ENCODE data around the gene CCDC122. TPM values are rescaled to one million over a fixed set of nuclear protein-coding genes. Genes with fewer than 3 reads are reported as not detected.
"Not testable (repeated sequence)": the region's sequence is repeated elsewhere in the genome, so short reads cannot be mapped to it uniquely, and the experiment has no call there.

CCDC122 gene
- total and polyA plus RNA-seq, 11 donors = 1.4 to 10.0 (median 4.9) TPM

DNA sequence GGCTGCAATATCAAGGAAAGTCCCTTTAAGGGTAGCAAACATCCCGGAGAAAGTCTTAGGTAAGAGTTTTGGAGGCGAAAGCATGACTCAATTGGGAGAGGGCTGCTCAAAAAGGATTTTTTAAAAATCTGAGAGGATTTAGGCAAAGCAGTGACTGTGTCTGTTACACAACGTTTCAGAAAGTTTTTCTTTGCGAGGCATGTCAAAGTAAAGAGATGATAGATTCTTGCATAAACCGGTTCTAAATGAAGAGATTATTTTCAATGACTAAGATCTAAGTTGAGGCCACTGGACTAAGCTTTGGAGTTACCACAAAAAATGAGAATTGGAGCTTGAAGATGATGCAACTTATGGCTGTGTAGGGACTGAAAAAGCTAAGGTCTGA, 49.1 kb downstream of the CCDC122 start:
- no peaks in the 10 kb centered on the region for H3K27me3 ChIP-seq
- H3K9me3 ChIP-seq = no peaks in the 10 kb centered on the region
- H3K27ac ChIP-seq = no peak overlapping the region
- DNase-seq = no peak
- H3K4me3 ChIP-seq = no peak overlapping the region
- WGBS, 4 donors = 74 to 81% (median 77%) methylated on average over 5 of the region's 5 CpGs
- no peak for TF ChIP-seq POLR2A (IDR thresholded peaks at IDR 0.05)
- TF ChIP-seq, protein P1, sequence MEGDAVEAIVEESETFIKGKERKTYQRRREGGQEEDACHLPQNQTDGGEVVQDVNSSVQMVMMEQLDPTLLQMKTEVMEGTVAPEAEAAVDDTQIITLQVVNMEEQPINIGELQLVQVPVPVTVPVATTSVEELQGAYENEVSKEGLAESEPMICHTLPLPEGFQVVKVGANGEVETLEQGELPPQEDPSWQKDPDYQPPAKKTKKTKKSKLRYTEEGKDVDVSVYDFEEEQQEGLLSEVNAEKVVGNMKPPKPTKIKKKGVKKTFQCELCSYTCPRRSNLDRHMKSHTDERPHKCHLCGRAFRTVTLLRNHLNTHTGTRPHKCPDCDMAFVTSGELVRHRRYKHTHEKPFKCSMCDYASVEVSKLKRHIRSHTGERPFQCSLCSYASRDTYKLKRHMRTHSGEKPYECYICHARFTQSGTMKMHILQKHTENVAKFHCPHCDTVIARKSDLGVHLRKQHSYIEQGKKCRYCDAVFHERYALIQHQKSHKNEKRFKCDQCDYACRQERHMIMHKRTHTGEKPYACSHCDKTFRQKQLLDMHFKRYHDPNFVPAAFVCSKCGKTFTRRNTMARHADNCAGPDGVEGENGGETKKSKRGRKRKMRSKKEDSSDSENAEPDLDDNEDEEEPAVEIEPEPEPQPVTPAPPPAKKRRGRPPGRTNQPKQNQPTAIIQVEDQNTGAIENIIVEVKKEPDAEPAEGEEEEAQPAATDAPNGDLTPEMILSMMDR (IDR thresholded peaks at IDR 0.05) = no peak
- H3K36me3 ChIP-seq = no peaks in the 10 kb centered on the region
- intact Hi-C loops (cut with DNase I) = no loop called here
- H3K4me1 ChIP-seq = peaks cover 0 to 4% (median 0%) of the 10 kb centered on the region in 12 donors
- no peak for ATAC-seq

DNA sequence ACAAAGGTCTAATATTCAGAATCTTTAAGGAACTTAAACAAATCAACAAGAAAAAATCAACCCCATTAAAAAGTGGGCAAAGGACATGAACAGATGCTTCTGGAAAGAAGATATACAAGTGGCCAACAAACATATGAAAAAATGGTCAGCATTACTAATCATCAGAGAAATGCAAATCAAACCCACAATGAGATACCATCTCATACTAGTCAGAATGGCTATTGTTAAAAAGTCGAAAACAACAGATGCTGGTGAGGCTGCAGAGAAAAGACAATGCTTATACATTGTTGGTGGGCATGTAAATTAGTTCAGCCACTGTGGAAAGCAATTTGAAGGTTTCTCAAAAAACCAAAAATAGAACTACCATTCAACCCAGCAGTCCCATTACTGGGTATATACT, 54.9 kb downstream of the CCDC122 start:
- H3K27ac ChIP-seq; H3K4me3 ChIP-seq; intact Hi-C loops (cut with DNase I); H3K36me3 ChIP-seq; H3K9me3 ChIP-seq; DNase-seq; H3K27me3 ChIP-seq; H3K4me1 ChIP-seq; ATAC-seq: not testable (repeated sequence)
- 91 to 100% (median 95%) methylated on average over 1 of the region's 1 CpG for WGBS, 4 donors

DNA sequence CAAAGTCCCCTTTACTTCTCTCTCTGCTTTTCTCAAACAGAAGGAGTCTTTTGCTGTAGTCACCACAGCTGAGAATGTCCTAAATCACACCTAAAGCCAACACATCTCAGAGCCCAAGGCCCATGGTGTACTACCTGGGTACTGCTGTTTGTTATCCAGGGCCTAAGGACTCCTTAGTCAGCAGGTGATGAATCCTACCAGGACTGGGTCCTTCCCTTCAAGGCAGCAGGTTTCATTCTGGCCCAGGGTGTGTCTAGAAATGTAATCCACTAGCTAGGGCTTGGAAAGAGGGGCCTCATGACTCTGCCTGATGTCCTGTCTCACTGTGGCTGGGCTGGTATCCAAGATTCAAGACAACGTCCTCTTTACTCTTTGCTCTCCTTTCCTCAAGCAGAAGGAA, 56.6 kb downstream of the CCDC122 start:
- intact Hi-C loops (cut with DNase I) = no loop called here
- no peak overlapping the region for H3K27ac ChIP-seq
- H3K27me3 ChIP-seq = no peaks in the 10 kb centered on the region
- 8 to 14% (median 10%) methylated on average over 1 of the region's 1 CpG for WGBS, 4 donors
- H3K36me3 ChIP-seq = no peaks in the 10 kb centered on the region
- H3K9me3 ChIP-seq = peaks cover 0 to 4% (median 0%) of the 10 kb centered on the region in 12 donors
- no peaks in the 10 kb centered on the region for H3K4me1 ChIP-seq
- H3K4me3 ChIP-seq = no peak overlapping the region
- no peak for DNase-seq
- ATAC-seq = no peak
- TF ChIP-seq, protein P1 (IDR thresholded peaks at IDR 0.05) = no peak

DNA sequence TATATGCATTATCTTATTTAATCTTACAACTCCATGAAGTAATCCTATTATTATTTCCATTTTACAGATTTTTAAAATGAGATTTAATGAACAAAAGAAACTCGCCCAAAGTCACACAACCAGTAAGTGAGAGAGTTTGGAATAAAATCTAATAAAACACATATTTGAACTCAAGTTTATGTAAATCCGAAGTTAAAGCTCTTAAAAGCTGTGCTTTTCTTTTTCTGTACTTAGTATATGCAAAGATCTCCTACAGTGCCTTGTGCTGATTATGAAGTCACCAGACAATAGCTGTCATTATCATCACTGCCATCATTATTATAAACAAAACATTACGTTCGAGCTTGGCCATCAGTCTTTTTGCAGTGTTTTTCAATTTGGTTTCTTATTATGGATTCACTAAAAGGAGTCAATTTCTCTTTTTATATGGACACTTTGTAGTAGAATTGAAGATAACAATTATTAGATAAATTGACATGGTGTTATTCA, 63.1 kb downstream of the CCDC122 start:
- ATAC-seq = no peak
- H3K4me1 ChIP-seq = peaks cover 0 to 14% (median 5%) of the 10 kb centered on the region in 12 donors
- TF ChIP-seq, protein P1 (IDR thresholded peaks at IDR 0.05) = no peak
- no peak for TF ChIP-seq POLR2A (IDR thresholded peaks at IDR 0.05)
- no peaks in the 10 kb centered on the region for H3K27me3 ChIP-seq
- 64 to 75% (median 71%) methylated on average over 4 of the region's 4 CpGs for WGBS, 4 donors
- peaks cover 0 to 4% (median 0%) of the 10 kb centered on the region in 12 donors for H3K9me3 ChIP-seq
- no peak for DNase-seq
- no peak overlapping the region for H3K4me3 ChIP-seq
- H3K27ac ChIP-seq = peak overlapping the region in 3 of 12 donors; percentile 72 to 90 (median 80)
- intact Hi-C loops (cut with DNase I) = no loop called here
- H3K36me3 ChIP-seq = no peaks in the 10 kb centered on the region

DNA sequence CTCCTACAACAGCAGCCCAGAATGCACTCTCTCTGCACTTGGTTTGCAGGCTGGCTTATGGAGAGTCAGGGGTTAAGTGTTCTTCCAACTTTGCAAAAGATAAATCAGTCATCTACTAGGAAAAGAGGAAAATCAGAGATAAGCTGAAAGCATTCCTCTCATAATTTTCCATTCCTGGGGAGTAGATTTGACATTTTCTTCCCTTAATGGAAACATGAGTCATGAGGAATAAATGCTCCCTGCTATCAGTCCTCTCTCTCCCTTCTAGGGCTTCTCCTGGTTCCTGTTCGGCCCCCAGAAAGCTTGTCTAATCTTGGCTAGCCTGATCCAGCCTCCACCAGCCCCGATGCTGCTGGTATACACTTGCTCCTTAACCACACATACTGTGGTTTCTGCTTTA, 64.3 kb downstream of the CCDC122 start:
- intact Hi-C loops (cut with DNase I) = no loop called here
- Histone ChIP-seq H3K36me3 (no peaks in the 10 kb centered on the region), H3K4me1 (peaks cover 0 to 14% (median 5%) of the 10 kb centered on the region in 12 donors), H3K9me3 (peaks cover 0 to 3% (median 0%) of the 10 kb centered on the region in 12 donors), H3K27me3 (no peaks in the 10 kb centered on the region), H3K27ac (peak overlapping the region in 9 of 12 donors; percentile 18 to 90 (median 58)), H3K4me3 (no peak overlapping the region)
- TF ChIP-seq, protein P1 (IDR thresholded peaks at IDR 0.05) = no peak
- no peak for TF ChIP-seq POLR2A (IDR thresholded peaks at IDR 0.05)
- DNase-seq (peak in 3 of 5 donors; percentile 40 to 56 (median 41)), ATAC-seq (peak; percentile 97 to 99 (median 98))
- 4 to 17% (median 14%) methylated on average over 2 of the region's 2 CpGs for WGBS, 4 donors
